ENCODE results near the gene DNPEP.

The DNPEP gene

GRCh38 chr2:219426534-219427136 is 38.9 kb upstream of the DNPEP start:
- no peak for DNase-seq
- H3K27ac ChIP-seq: no peak overlapping the region
- in situ Hi-C loops (cut with HindIII; ENCODE audit: low pct_ligation_motif_present, low sequenced_read_pairs): no loop called here
- no peaks in the 10 kb centered on the region for H3K36me3 ChIP-seq (replicated peaks)
- TF ChIP-seq CTCF (IDR thresholded peaks at IDR 0.05; ENCODE audit: low read depth, low read length, missing control alignments): no peak
- H3K4me3 ChIP-seq (ENCODE audit: low read depth, low read length): no peak overlapping the region
- no peaks in the 10 kb centered on the region for H3K27me3 ChIP-seq (replicated peaks)

- TF ChIP-seq CTCF (IDR thresholded peaks at IDR 0.05; ENCODE audit: low read depth, low read length, missing control alignments): no peak
- H3K27me3 ChIP-seq (replicated peaks): no peaks in the 10 kb centered on the region
- H3K36me3 ChIP-seq (replicated peaks): no peaks in the 10 kb centered on the region
- H3K27ac ChIP-seq: no peak overlapping the region
- in situ Hi-C loops (cut with HindIII; ENCODE audit: low pct_ligation_motif_present, low sequenced_read_pairs): no loop called here
- no peak overlapping the region for H3K4me3 ChIP-seq (ENCODE audit: low read depth, low read length)
- DNase-seq: no peak
These were observed 38.3 kb upstream of the DNPEP start for GRCh38 chr2:219426068-219426443.

GRCh38 chr2:219425238-219426067 is 37.7 kb upstream of the DNPEP start:
- no peak overlapping the region for H3K27ac ChIP-seq
- H3K4me3 ChIP-seq (ENCODE audit: low read depth, low read length): no peak overlapping the region
- TF ChIP-seq CTCF (IDR thresholded peaks at IDR 0.05; ENCODE audit: low read depth, low read length, missing control alignments): no peak
- no peaks in the 10 kb centered on the region for H3K36me3 ChIP-seq (replicated peaks)
- no peak for DNase-seq
- H3K27me3 ChIP-seq (replicated peaks): no peaks in the 10 kb centered on the region
- in situ Hi-C loops (cut with HindIII; ENCODE audit: low pct_ligation_motif_present, low sequenced_read_pairs): no loop called here

- no peak for TF ChIP-seq CTCF (IDR thresholded peaks at IDR 0.05; ENCODE audit: low read depth, low read length, missing control alignments)
- Histone ChIP-seq H3K4me3 (ENCODE audit: low read depth, low read length) (no peak overlapping the region), H3K27me3 (replicated peaks) (peaks cover 3% of the 10 kb centered on the region), H3K36me3 (replicated peaks) (no peaks in the 10 kb centered on the region), H3K27ac (no peak overlapping the region)
- no peak for DNase-seq
- in situ Hi-C loops (cut with HindIII; ENCODE audit: low pct_ligation_motif_present, low sequenced_read_pairs): no loop called here
These were observed 36.1 kb upstream of the DNPEP start for GRCh38 chr2:219423652-219424377.

- no peak overlapping the region for H3K4me3 ChIP-seq (ENCODE audit: low read depth, low read length)
- in situ Hi-C loops (cut with HindIII; ENCODE audit: low pct_ligation_motif_present, low sequenced_read_pairs): no loop called here
- TF ChIP-seq CTCF (IDR thresholded peaks at IDR 0.05; ENCODE audit: low read depth, low read length, missing control alignments): no peak
- H3K27me3 ChIP-seq (replicated peaks): peaks cover 8% of the 10 kb centered on the region
- DNase-seq: no peak
- H3K36me3 ChIP-seq (replicated peaks): no peaks in the 10 kb centered on the region
- no peak overlapping the region for H3K27ac ChIP-seq
These were observed 35.3 kb upstream of the DNPEP start for GRCh38 chr2:219422952-219423534.
